HepG2 (cell line): Measurements from ENCODE around the gene NOVA2. TPM values are rescaled to one million over a fixed set of nuclear protein-coding genes. Genes with fewer than 3 reads are reported as not detected.
A peak's percentile ranks its signal among the peaks of the same experiment; 100 is the strongest.

Experiments
- EHMT2 ChIP-seq: fragments of 200-600 bp; sonication (generic); IDR thresholded peaks from 2 replicates; pipeline ENCODE4 v1.7.0; 2017; ENCODE audit warnings: antibody characterized with exemption, low read depth, low read length, borderline replicate concordance
- HHEX ChIP-seq: IDR thresholded peaks from 2 replicates; pipeline ENCODE4 v1.6.1; 2016; ENCODE audit warnings: control low read depth
- KDM2A ChIP-seq: sonication (generic); formaldehyde crosslinking; IDR thresholded peaks from 2 replicates; pipeline ENCODE4 v1.4.0; 2020; ENCODE audit warnings: low read depth, missing genetic modification reagents, borderline replicate concordance
- NFKBIZ ChIP-seq: IDR thresholded peaks from 2 replicates; pipeline ENCODE4 v1.6.1; 2018; ENCODE audit warnings: missing genetic modification reagents, missing compliant biosample characterization
- PTBP1 ChIP-seq: fragments of 200-400 bp; formaldehyde crosslinking; IDR thresholded peaks from 2 replicates; pipeline ENCODE4 v1.6.1; 2018; ENCODE audit warnings: low read length, low read depth; ENCODE audit not compliant: poor library complexity, severe bottlenecking
- SPEN ChIP-seq: sonication (generic); formaldehyde crosslinking; IDR thresholded peaks from 2 replicates; pipeline ENCODE4 v1.5.1; 2020; ENCODE audit warnings: low read depth, mild to moderate bottlenecking, missing genetic modification reagents
- U2AF1 ChIP-seq: fragments of 200-400 bp; formaldehyde crosslinking; optimal IDR thresholded peaks from 2 replicates; pipeline ENCODE3; 2017; ENCODE audit warnings: mild to moderate bottlenecking, low read depth, low read length
- ZNF451 ChIP-seq: sonication (generic); formaldehyde crosslinking; IDR thresholded peaks from 2 replicates; pipeline ENCODE4 v1.5.0; 2020; ENCODE audit warnings: mild to moderate bottlenecking, missing genetic modification reagents
- ZSCAN9 ChIP-seq: IDR thresholded peaks from 2 replicates; pipeline ENCODE4 v1.6.1; 2016; ENCODE audit warnings: borderline replicate concordance
- polyA plus RNA-seq, 8 experiments: library from polyadenylated mRNA; depleted of rRNA in 3 of 8; stranded (reverse) in 7 of 8; unstranded in 1 of 8; fragments of >200 nt; fragmentation: Illumina TruSeq in 4 of 8; extraction: Trizol in 4 of 8; gene quantifications; 2 replicates each; pipeline versions ENCODE4 v1.2.1 to v1.2.3, GENCODE V29; 2011 to 2016; ENCODE audit warnings: low read depth in 4 of 8, missing spikeins in 1 of 8, mixed read lengths in 1 of 8; ENCODE audit not compliant: insufficient read depth in 1 of 8
- total RNA-seq, 5 experiments: library from RNA; depleted of rRNA; stranded (reverse); fragments of >200 nt; fragmentation: Illumina TruSeq; extraction: Trizol; gene quantifications; 2 replicates each; pipeline ENCODE4 v1.2.3, GENCODE V29; 2016; ENCODE audit warnings: low read depth in 1 of 5
- TF ChIP-seq, protein P1 (sequence below), 2 experiments: fragments of 450-650 bp in 1 of 2; sonication (generic) in 1 of 2; formaldehyde crosslinking in 1 of 2; IDR thresholded peaks; 2 replicates each; pipeline versions ENCODE4 v1.6.1 to v1.8.0; 2016 to 2022; ENCODE audit warnings: antibody characterized with exemption in 1 of 2, mild to moderate bottlenecking in 1 of 2, missing genetic modification reagents in 1 of 2
- TF ChIP-seq, protein P2 (sequence below): IDR thresholded peaks from 2 replicates; pipeline ENCODE4 v1.6.1; 2016; ENCODE audit warnings: low read depth
- TF ChIP-seq, protein P3 (sequence below): sonication (generic); formaldehyde crosslinking; IDR thresholded peaks from 2 replicates; pipeline ENCODE4 v1.5.1; 2020; ENCODE audit warnings: missing genetic modification reagents, mild to moderate bottlenecking, borderline replicate concordance
- TF ChIP-seq, protein P4 (sequence below): sonication (generic); formaldehyde crosslinking; IDR thresholded peaks from 2 replicates; pipeline ENCODE4 v1.5.1; 2020; ENCODE audit warnings: mild to moderate bottlenecking, missing genetic modification reagents

The NOVA2 gene
- total and polyA plus RNA-seq, 2 of the 13 experiments (the other 11 are each of a cell fraction or from before 2014, with no cell fraction given) = not detected

DNA sequence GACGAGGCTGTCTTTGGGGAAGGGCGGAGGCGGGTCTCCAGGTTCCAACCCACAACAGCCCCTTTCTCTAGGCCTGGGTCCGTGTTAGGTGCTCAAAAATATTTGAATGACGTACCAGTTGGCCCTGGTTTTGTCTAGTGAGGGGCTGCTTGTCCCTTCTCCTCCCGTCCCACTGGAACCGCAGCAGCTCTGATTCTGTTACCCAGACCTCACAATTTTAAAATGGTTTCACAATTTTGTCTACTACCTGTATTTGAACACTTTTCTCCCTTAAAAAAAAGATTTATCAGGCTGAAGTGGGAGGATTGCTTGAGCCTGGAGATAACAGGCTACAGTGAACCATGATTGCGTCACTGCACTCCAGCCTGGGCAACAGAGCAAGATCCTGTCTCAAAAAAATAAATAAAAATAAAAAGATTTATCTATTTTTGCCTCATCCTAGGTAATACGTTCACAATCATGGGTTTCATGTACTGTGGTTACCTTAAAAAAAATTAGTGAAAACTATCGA lies 86.4 kb downstream of the NOVA2 start (continued):
- TF ChIP-seq, protein P1, sequence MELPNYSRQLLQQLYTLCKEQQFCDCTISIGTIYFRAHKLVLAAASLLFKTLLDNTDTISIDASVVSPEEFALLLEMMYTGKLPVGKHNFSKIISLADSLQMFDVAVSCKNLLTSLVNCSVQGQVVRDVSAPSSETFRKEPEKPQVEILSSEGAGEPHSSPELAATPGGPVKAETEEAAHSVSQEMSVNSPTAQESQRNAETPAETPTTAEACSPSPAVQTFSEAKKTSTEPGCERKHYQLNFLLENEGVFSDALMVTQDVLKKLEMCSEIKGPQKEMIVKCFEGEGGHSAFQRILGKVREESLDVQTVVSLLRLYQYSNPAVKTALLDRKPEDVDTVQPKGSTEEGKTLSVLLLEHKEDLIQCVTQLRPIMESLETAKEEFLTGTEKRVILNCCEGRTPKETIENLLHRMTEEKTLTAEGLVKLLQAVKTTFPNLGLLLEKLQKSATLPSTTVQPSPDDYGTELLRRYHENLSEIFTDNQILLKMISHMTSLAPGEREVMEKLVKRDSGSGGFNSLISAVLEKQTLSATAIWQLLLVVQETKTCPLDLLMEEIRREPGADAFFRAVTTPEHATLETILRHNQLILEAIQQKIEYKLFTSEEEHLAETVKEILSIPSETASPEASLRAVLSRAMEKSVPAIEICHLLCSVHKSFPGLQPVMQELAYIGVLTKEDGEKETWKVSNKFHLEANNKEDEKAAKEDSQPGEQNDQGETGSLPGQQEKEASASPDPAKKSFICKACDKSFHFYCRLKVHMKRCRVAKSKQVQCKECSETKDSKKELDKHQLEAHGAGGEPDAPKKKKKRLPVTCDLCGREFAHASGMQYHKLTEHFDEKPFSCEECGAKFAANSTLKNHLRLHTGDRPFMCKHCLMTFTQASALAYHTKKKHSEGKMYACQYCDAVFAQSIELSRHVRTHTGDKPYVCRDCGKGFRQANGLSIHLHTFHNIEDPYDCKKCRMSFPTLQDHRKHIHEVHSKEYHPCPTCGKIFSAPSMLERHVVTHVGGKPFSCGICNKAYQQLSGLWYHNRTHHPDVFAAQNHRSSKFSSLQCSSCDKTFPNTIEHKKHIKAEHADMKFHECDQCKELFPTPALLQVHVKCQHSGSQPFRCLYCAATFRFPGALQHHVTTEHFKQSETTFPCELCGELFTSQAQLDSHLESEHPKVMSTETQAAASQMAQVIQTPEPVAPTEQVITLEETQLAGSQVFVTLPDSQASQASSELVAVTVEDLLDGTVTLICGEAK (IDR thresholded peaks at IDR 0.05) = no peak
- TF ChIP-seq, protein P1 (CRISPR knock-in tag; IDR thresholded peaks at IDR 0.05) = no peak
- TF ChIP-seq U2AF1 (no peak), PTBP1 (no peak), EHMT2 (no peak), SPEN (CRISPR knock-in tag) (no peak; the same call in 1 of the 2 replicates), KDM2A (CRISPR knock-in tag) (no peak), NFKBIZ (no peak), HHEX (CRISPR knock-in tag) (no peak), ZSCAN9 (CRISPR knock-in tag) (no peak), ZNF451 (CRISPR knock-in tag) (0 out of 2 replicates have a peak, but pooled peaks have one; percentile 26)
- TF ChIP-seq, protein P2, sequence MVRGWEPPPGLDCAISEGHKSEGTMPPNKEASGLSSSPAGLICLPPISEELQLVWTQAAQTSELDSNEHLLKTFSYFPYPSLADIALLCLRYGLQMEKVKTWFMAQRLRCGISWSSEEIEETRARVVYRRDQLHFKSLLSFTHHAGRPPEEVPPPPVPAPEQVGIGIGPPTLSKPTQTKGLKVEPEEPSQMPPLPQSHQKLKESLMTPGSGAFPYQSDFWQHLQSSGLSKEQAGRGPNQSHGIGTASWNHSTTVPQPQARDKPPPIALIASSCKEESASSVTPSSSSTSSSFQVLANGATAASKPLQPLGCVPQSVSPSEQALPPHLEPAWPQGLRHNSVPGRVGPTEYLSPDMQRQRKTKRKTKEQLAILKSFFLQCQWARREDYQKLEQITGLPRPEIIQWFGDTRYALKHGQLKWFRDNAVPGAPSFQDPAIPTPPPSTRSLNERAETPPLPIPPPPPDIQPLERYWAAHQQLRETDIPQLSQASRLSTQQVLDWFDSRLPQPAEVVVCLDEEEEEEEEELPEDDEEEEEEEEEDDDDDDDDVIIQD = no peak
- TF ChIP-seq, protein P3, sequence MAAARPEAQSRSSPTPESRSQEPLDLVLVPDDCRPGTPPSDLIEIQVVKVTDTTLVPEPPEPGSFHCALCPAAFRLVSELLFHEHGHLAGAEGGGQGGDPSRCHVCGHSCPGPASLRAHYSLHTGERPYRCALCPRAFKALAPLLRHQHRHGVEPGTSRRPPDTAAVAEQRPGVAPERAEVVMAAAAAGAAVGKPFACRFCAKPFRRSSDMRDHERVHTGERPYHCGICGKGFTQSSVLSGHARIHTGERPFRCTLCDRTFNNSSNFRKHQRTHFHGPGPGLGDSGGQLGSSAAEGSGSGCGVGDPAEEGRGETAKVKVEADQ = no peak
- TF ChIP-seq, protein P4, sequence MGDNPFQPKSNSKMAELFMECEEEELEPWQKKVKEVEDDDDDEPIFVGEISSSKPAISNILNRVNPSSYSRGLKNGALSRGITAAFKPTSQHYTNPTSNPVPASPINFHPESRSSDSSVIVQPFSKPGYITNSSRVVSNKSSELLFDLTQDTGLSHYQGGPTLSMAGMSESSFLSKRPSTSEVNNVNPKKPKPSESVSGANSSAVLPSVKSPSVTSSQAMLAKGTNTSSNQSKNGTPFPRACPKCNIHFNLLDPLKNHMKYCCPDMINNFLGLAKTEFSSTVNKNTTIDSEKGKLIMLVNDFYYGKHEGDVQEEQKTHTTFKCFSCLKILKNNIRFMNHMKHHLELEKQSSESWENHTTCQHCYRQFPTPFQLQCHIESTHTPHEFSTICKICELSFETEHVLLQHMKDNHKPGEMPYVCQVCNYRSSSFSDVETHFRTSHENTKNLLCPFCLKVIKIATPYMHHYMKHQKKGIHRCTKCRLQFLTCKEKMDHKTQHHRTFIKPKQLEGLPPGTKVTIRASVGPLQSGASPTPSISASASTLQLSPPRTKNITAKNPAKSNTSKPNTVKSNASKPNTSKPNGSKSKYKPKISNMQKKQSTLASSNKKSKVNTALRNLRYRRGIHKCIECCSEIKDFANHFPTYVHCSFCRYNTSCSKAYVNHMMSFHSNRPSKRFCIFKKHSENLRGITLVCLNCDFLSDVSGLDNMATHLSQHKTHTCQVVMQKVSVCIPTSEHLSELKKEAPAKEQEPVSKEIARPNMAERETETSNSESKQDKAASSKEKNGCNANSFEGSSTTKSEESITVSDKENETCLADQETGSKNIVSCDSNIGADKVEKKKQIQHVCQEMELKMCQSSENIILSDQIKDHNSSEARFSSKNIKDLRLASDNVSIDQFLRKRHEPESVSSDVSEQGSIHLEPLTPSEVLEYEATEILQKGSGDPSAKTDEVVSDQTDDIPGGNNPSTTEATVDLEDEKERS = peak; percentile 16; the same call in 1 of the 2 replicates
